NCI-H2196 treated with DMSO at 0.1 percent for 48 hours (cell line): Measurements from ENCODE around the gene RHOT1.
A peak's percentile ranks its signal among the peaks of the same experiment; 100 is the strongest.
"Not testable (repeated sequence)": the region's sequence is repeated elsewhere in the genome, so short reads cannot be mapped to it uniquely, and the experiment has no call there.

Experiments used
- DNase-seq: peaks from one replicate; lab custom pipeline; 2025; ENCODE audit not compliant: unreplicated experiment; lab: John Stamatoyannopoulos, UW

The RHOT1 gene

DNA sequence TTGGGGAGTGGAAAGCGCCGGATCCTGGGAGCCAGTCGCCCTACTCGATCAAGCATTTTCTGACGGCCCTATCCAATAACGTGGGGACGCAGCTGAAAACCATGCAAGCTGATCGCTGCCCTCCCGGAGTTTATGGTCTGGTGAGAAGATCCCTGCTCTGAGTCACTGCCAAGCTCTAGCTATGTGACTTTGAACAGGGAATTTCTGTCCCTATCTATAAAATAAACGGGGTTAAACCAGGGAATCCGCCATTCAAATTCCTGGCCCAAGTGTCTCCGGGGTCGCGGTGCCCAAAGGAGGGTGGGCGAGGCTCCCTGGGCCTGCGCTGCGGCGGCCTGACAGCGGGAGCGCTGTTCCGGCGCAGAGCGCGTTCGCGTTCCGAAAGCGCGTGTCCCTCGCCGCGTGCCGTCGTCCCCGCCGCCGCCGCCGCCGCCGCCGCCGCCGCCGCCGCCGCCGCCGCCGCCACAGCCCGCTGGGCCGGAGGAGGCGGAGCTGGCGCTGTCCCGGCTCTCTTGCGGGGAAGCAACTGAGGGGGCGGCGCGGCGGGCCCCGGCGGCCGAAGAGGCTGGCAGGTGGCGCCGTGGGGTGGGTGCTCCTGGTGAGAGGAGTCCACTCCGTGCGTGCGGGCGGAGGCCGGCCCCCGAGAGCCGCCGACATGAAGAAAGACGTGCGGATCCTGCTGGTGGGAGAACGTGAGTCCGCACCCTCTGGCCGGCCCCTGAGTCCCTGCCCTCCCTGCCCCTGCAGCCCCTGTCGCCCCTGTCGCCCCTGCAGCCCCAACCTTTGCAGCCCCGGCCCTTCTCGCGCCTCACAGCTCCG, at the start of gene RHOT1:
TSS of gene RHOT1 (plus strand) at position 465 of the 819 bp plus-strand sequence. CDS start at position 656, 191 bp downstream.
- peak; percentile 26 for DNase-seq

DNA sequence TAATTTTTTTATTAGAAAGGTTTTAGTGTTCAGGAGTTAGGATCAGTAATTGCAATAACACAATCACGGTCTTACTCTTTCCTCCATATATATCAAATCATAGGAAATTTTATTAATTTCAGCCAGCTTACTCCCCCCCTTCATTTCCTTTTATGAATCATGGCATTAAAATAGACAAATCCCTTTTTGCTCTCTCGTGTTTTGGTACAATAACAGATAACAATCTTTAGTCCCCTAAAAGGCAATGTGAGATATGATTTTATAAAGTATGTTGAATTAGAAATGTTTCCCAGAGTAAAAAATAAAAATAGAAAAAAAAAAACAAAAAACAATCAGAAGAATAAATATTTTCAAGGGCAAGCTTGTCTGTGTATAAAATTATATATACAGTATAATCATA, 42.6 kb upstream of the RHOT1 start:
- no peak for DNase-seq

DNA sequence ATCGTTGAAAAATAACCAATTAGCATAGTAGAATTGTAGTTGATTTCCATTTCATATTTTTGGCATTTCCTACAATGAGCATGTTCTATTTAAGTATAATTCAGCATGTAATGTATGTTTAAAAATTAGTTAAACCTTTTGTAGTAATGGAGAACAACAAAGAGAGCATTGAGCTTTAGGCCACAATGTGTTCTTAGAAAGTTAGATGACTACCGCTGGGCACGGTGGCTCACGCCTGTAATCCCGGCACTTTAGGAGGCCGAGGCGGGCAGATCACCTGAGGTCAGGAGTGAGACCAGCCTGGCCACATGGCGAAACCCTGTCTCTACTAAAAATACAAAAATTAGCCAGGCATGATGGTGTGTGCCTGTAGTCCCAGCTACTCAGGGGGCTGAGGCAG, 42.0 kb upstream of the RHOT1 start:
- DNase-seq: not testable (repeated sequence)

DNA sequence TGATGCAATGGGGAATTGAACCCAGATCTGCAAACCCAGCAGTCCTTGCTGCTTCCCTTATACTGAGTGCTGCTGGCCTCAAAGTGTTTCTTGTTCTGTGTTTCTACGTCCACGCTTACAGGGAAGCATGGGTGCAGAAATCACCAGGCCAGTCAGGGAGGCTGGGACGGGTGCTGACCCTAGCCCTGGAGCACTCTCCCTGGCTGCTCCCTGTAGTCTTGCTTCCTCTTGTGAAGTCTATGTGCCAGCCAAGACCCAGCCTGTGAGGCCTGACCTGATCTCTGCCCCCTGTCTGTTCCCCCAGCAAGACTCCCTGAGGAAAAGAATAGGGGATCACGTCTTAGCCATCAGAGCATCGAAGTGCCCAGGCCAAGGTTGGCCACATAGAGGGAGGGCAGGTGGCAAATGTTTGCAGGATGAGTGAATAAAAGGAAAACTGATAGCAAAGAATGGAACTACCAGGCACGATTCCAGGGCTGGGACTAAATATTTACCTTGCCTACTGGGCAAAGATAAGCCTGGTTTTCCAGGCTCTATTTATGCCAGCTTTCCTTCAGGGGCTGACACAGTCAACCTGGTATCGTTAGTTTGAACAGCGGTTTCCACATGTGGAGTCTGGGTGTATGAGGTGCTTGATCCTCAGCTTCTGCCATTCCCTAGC, 41.2 kb upstream of the RHOT1 start:
- peak; percentile 49 for DNase-seq

DNA sequence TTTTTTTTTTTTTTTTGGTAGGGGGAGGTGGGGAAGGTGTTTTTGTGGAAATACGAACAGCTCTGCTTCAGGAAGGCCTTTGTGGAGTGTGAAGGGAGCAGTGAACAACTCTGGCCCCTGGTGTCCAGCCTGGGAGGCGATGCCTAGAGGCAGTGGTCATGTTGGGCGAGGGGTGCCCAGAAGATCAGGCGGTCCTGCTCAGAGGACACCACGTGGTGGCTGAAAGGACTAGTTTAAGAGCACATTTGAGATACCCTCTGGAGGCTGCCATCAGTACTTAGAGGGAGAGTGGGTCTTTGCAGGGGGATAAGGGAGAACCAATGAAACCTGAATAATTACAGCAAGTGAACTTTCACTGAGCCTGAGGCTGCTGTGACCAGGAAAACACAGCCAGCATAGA, 40.1 kb upstream of the RHOT1 start:
- DNase-seq: no peak

DNA sequence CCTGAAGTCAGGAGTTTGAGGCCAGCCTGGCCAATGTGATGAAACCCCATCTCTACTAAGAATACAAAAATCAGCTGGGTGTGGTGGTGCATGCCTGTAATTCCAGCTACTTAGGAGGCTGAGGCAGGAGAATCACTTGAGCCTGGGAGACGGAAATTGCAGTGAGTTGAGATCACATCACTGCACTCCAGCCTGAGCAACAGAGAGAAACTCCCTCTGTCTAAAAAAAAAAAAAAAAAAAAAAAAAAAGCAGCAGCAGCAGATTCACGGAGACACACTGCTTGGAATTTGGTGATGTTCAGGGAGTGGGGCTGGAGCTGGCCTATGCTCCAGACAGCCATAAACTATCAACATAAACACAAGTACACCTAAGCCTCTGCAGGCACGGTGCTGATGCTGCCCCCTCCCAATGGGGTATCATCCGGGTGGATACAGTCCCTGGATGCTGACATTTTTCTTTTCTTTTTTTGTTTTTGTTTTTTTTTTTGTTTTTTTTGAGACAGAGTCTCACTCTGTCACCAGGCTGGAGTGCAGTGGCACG, 39.6 kb upstream of the RHOT1 start:
- no peak for DNase-seq

DNA sequence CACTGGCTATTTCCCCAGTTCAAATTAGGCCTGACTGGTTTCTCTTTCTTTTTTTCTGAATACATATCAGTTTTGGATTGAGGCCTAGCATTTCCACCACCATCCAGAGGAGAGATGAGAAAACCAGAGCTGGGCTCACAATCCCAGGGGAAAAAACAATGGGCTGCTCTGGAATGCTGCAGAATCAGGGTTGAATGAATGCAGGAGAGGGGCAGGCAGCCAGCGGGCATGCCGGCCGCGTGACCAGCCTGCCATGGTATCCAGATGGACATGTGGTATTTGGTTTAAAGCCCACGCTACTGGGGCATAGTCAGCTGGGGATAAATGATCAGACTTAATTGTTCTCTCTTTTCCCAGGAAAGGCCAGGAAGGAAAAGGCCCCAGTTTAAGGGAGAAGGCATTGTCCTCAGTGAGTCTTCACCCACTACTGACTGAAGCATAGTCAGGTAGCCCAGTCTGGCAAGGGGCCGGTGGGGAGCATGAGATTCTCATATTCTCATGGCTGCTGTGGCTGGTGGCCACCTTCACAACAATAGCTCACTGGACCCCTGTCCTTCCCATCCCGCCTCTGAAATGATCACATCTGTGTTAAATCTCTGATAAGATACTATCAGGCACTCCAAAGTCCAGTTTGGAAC, 38.7 kb upstream of the RHOT1 start:
- no peak for DNase-seq

DNA sequence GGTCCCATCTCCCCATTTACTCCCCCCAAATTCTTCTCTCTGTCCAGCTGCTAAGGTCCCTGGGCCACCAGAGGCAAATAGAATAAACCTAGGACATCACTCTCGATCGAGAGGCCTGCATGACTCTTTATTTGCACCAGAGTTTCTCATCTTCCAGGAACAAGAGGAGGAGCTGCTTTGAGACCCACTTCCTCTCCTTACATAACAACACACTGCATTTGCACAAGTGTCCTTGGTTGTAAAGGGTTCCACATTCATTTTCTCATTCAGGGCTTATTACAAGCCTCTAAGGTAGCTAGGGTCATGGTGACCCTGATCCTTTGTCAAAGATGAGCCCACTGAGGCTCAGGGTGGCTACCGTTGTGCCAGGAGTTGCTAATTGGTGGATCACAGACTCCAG, 38.1 kb upstream of the RHOT1 start:
- no peak for DNase-seq

DNA sequence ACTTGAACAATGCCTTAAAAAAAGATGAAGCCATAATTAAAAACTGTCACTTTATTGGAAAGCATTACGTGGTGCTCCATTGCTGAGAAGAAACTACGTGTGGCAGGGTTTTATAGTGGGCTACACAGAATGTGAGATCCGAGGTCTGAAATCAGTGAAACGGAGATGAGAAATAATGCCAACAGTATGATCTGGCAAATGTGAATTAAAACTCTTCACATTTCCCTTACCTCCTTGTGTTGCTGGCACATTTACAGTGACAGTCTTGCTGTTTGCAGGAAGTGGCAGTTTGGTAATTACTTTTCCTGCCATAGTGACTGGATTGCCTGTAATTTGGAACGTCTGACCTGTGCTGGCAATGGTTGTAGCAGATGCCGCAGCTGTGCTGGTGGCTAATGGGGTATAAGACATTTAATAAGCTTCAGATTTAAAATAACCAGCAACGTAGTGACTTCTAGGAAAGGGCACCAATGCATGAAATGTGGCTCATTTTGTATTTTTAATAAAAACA, 35.8 kb upstream of the RHOT1 start:
- DNase-seq: not testable (repeated sequence)

DNA sequence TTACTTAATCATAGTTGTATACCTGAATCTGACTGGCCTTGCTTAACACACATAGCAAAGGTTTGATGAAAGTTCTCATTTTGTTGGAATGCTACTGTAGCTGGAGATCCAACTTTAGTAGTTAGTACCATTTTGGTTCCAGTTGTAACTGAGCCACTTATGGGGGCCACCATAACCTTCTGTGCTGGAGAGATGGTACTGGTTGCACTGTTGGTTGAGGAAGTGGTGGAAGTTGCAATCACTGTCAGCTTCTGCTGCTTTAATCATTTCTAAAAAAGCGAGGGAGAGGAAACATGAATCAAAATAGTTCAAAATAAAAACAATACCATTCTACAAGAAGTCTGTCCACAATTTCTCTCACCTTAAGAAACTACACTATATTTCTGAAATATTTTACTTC, 35.1 kb upstream of the RHOT1 start:
- not testable (repeated sequence) for DNase-seq

DNA sequence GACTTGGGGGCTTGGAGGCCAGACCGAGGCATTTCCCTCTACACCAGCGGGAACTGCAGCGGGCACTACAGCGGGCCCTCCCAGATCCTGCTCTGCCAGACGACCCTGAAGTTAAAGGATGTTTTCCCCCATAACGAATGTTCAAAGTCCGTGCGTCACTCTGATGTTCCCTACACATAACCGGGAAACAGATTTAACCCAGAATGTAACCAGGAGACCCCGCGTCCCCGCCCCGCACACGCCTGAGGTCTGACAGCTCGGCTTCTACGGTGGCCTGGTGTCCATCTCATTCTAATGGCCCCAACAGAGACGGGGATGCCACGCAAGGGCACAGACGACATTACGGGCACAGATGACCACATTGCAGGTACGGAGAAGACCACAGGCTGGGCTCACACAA, 31.7 kb upstream of the RHOT1 start:
- no peak for DNase-seq

DNA sequence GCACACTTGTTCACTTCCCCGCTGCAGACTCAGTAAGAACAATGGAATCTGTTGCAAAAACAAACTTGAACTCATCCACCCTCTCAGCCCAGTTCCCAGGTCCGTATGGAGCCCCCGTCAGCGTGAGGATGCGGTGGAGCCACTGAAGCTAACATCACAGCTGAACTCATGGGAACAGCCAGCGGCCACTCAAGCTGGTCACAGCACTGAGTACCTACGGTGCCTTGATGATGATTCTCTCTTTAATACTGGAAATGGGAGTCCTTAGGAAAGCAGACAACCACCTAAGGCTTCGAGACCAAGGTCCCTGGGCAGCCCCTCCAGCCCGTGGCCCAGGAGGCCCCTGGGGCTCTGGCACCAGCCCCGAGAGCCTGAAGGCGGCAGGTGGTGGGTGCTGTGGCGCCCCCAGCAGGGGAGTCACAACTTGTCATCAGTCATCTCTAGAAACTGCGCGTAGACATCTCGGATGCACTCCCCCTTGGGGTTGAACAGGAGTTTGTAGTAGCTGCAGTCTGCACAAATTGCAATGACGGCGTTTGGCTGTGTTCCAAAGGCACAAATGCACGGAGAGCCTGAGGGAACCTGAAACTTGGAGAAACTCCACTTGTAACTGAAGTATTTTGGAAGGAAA, 31.0 kb upstream of the RHOT1 start:
- no peak for DNase-seq

DNA sequence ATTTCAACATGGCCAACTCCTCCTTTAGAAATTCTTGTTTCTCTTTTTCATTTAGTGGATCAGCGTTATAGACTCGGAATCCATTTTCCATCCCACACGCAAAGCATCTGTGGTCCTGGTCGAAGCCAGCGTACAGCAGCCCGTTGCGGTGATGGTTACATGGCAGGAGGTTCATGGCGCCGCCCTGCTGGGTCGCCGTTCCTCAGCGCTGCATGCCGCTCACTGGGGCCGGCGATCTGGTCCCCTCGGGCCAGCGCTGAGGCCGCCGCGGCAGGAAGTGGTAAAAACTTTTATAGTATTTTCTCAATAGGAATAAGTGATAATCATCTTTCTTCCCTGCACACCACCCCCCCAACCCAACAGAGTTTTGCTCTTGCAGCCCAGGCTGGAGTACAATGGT, 29.9 kb upstream of the RHOT1 start:
- no peak for DNase-seq

DNA sequence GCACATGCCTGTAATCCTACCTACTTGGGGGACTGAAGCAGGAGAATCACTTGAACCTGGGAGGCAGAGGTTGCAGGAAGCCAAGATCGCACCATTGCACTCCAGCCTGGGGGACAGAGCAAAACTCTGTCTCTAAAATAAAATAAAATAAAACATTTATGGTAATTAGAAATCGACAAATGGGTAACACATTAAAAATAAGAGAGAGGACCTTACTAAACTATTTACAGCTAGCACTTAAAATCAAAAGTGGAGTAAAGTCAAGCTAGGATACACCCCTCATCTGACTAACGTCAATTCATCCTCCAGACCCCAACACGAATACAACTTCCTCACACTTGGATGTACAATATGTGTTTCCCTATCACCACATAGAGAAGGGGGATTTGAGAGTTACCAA, 27.8 kb upstream of the RHOT1 start:
- no peak for DNase-seq

DNA sequence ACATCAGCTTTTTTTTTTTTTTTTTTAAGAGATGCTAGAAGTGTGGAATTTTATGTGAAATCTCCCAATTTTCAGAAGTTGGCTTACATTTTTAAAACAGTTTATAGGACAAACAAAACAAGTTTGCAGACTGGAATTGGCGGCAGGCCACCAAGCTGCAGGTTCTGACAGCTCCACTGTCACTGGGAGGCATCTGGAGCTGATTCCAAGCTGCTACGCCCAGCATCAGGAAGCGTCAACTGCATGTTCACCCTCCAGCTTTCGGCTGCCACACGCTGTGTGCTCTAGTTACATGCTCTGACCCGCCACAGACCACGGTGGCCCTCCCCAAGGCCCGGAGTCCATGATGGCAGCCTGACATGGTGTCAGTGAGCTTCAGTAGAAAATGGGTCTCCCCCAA, 26.8 kb upstream of the RHOT1 start:
- not testable (repeated sequence) for DNase-seq

DNA sequence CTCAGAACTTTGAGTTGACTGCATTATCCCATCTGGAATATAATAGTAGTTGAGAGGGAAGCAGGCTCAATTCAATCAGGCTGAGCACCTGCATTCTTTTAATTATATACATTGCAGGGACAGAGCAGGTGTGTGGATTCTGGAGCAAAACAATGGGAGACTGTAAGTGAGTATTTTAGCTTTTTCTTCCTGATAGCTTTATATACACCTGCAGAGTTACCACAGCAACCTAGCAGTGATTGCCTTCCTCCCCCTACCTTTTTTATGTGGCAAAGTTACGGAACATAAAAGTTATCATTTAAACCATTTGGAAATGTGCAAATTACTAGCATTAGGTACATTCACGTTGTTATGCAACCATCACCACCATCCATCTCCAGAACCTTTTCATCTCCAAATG, 25.4 kb upstream of the RHOT1 start:
- no peak for DNase-seq

DNA sequence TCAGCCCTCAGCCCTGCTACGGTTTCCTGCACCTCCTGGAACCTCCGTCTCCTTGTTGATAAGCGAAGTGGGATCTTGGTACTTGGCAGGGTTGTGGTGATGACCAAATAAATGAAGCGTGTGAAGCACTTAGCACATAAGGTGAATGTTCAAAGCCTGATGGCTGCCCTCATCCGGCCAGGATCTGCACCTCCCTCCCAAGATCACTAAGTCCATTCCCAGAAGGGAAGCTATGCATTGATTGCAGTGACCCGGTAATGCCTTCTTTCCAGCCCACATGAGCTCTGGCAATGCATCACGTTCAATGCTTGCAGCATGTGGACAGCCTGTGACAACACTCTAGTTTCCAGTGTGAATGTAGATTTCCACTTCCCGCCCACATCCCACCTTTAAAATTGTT, 24.9 kb upstream of the RHOT1 start:
- DNase-seq: no peak

DNA sequence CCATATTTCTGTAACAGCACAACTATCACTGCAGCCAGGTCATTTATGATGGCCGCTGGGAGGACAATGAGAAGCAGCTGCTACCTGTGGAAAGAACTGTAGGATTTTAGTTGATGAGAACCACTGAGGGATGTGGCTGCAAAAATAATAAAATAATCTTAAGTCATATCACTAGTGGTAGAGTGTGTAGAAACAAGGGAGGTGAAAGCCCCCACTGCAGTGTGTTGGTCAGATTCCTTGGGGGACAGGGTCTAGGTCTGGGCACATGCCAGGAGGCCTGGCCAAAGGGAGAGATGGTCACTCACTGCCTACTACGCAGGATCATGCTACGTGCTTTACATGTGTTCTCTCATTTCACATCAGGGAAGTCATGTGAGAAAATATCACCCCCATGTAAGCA, 24.2 kb upstream of the RHOT1 start:
- not testable (repeated sequence) for DNase-seq

DNA sequence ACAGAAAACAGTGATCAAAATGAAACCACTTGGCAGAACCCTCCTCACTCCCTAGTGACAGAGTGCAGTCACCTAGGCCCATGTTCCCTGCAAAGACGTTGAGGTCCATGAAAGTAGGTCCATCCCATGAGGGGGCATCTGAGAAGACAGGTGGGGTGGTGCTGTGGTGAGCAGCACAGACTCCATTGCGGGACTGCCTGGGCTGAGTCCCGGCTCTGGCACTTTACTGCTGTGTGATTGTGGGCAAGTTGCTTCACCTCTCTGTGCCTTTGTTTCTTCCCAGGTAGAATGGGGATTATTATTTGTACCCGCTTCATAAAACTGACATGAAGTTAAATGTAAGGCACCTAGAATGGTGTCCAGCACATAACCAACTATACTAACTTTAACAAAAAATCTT, 23.5 kb upstream of the RHOT1 start:
- no peak for DNase-seq

DNA sequence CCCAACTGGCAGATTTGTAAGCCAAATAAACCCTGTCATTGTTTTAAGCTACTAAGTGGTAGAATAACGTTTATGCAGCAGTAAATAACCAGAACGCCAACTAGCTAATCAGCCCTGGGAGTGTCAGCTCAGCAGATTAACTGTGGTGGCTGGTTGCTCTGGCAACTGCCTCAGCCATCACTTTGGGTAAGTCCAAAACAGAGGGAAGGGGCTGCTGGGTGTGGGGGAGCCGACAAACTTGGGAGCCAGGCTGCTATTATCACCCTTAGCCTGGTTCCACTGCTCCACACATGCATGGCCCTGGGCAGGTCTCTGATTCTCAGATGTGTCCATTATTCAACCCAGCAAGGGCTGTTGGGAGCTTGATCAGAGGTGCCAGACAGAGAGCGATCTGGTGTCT, 22.2 kb upstream of the RHOT1 start:
- DNase-seq: no peak

DNA sequence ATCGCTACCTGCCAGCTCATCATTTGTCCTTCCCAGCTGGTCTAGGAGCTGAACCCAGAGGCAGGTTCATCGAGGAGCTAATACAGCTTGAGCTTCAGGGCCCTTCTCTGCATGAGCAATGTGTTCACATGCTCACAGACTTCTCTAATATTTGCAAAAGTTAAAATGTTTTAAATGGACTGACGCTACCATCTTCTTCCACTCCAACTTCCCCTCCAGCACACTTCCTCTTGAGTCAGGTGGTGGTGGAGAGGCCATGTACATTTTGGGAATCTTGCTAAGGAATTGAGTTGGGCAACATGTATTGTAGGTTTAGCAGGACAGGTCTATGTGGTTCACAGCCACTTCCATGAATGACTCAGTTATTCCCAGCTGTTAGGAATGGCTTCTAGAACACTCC, 21.6 kb upstream of the RHOT1 start:
- no peak for DNase-seq
